ENCODE data around the gene GLT1D1. TPM values are rescaled to one million over a fixed set of nuclear protein-coding genes. Genes with fewer than 3 reads are reported as not detected.

GLT1D1 gene
- total and polyA plus RNA-seq, 2 donors (not counting 3 experiments of a cell fraction or from before 2014, with no cell fraction given): not detected

DNA sequence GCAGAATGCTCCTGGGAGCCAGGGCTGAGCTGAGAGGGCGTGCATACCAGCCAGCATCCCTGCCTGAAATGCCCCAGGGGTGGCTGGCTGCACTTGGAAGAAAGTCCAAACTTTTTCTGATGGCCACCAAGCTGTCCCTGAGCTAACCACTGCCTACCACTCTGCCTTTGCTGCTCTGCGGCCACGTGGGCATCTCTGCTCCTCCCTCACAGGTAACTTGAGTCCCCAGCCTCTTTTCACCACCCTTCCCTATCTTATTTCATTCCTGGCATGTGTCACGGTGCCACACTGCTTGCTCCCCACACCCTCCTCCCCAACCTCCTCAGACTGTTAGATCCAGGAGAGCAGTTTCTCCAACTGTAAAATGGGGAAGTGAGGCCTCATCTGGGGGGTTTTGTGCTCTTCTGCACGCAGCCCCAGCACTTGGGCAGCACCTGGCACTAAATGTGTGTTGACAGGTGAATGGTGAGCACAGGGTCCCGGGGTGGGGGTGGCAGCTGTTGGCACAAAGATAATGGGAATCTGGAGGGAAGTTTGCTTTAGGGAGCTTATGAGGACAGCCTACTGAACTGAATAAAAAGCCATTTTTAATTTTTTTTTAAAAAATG lies 113.0 kb downstream of the GLT1D1 start:
- dilution Hi-C loops (cut with MboI; ENCODE audit: extremely low pct_ligation_motif_present, low sequenced_read_pairs) (no loop called here), intact Hi-C loops (cut with micrococcal nuclease) (no loop called here)
- no peaks in the 10 kb centered on the region for H4K20me1 ChIP-seq (replicated peaks; ENCODE audit: control insufficient read depth, extremely low read depth, insufficient read depth, low read length)
- H3K27ac ChIP-seq (ENCODE audit: insufficient read depth, low read depth, low read length): no peak overlapping the region
- no peak overlapping the region for H3K4me3 ChIP-seq (replicated peaks in 1 of 3; ENCODE audit: insufficient read depth in 1 of 3, low read depth in 1 of 3, low read length in 3 of 3)
- FAIRE-seq (no peak), DNase-seq (ENCODE audit: low read depth, low spot score) (no peak)
- no peak for TF ChIP-seq JUN (IDR thresholded peaks at IDR 0.05; ENCODE audit: borderline replicate concordance, insufficient read depth, insufficient read length, low read depth)
- no peak for TF ChIP-seq POLR2A (IDR thresholded peaks at IDR 0.05; ENCODE audit: low read depth, low read length)
- no peak for TF ChIP-seq MYC (IDR thresholded peaks at IDR 0.05; ENCODE audit: low read depth, low read length)
- TF ChIP-seq CTCF (IDR thresholded peaks at IDR 0.05; ENCODE audit: extremely low read depth in 1 of 2, insufficient read depth in 1 of 2, low read depth in 1 of 2, low read length in 2 of 2): no peak
- no peak for TF ChIP-seq EZH2 (IDR thresholded peaks at IDR 0.05; ENCODE audit: borderline replicate concordance, low read depth, low read length, severe bottlenecking)
- TF ChIP-seq POLR2AphosphoS5 (IDR thresholded peaks at IDR 0.05; ENCODE audit: insufficient read depth, low read depth, low read length): no peak
- no peak for TF ChIP-seq MAX (IDR thresholded peaks at IDR 0.05; ENCODE audit: insufficient read depth, insufficient read length)
- no peak for TF ChIP-seq FOS (IDR thresholded peaks at IDR 0.05; ENCODE audit: borderline replicate concordance, insufficient read depth, low read length)
- no peak for TF ChIP-seq GATA2 (IDR thresholded peaks at IDR 0.05; ENCODE audit: insufficient read depth, insufficient read length, low read depth, low read length)
- no peak overlapping the region for H3K4me2 ChIP-seq (ENCODE audit: insufficient read depth, low read length)
- no peaks in the 10 kb centered on the region for H3K79me2 ChIP-seq (ENCODE audit: control insufficient read depth, insufficient read depth, low read length)
- H3K9ac ChIP-seq (replicated peaks; ENCODE audit: extremely low read depth, insufficient read depth, low read length): no peak overlapping the region
- ChIA-PET CTCF (no interaction called here), POLR2A (no interaction called here)
- H3K27me3 ChIP-seq (ENCODE audit: control insufficient read depth in 2 of 2, insufficient read depth in 2 of 2, low read length in 2 of 2): no peaks in the 10 kb centered on the region
- peaks cover 3% of the 10 kb centered on the region for H3K9me3 ChIP-seq (replicated peaks; ENCODE audit: control insufficient read depth, insufficient read depth, low read length)
- H3K36me3 ChIP-seq (ENCODE audit: control insufficient read depth in 2 of 2, extremely low read depth in 1 of 2, insufficient read depth in 2 of 2, low read length in 2 of 2): no peaks in the 10 kb centered on the region
- no peaks in the 10 kb centered on the region for H3K9me1 ChIP-seq (replicated peaks; ENCODE audit: control insufficient read depth, extremely low read depth, insufficient read depth, low read length)
- H3K4me1 ChIP-seq (ENCODE audit: control insufficient read depth, extremely low read depth, insufficient read depth, low read length): no peaks in the 10 kb centered on the region
- no TSS peak for BruUV-seq (replicated peaks)
- no peak overlapping the region for H2AFZ ChIP-seq (ENCODE audit: low read depth, low read length)

All from endothelial cell of umbilical vein (primary cell).